H1 (cell line): ENCODE data around the gene UPK3BL2. TPM values are rescaled to one million over a fixed set of nuclear protein-coding genes. Genes with fewer than 3 reads are reported as not detected.
"Not testable (repeated sequence)": the region's sequence is repeated elsewhere in the genome, so short reads cannot be mapped to it uniquely, and the experiment has no call there.

Experiments
- CTCF ChIA-PET: fragments of 300-600 bp; sonication (Branson Sonifier 250); formaldehyde crosslinking; loops from one replicate; lab custom pipeline; 2021; ENCODE audit not compliant: partially characterized antibody; lab: Charles Lee
- POLR2A ChIA-PET: fragments of 300-600 bp; sonication (Branson Sonifier 250); formaldehyde crosslinking; loops from one replicate; lab custom pipeline; 2021; ENCODE audit warnings: inconsistent platforms; ENCODE audit not compliant: partially characterized antibody; lab: Charles Lee
- DNase-seq, 2 experiments: peaks; one replicate each; pipeline versions ENCODE4 v3.0.0 to v3.0.0-alpha.2; 2010 to 2022; ENCODE audit warnings: low spot score in 2 of 2, low read depth in 1 of 2, mixed read lengths in 1 of 2
- FAIRE-seq: peaks from 2 replicates; lab custom pipeline; 2011; peaks lifted over from hg19 to GRCh38; lab: Jason Lieb, UNC
- H2AFZ ChIP-seq: 2 replicates; pipeline ENCODE4 v1.8.1; 2012; ENCODE audit warnings: low read length, inconsistent platforms
- H2AK5ac ChIP-seq: 2 replicates; pipeline ENCODE4 v1.6.1; 2013; ENCODE audit warnings: low read depth, low read length
- H2BK120ac ChIP-seq: replicated peaks from 2 replicates; pipeline ENCODE3; 2013; ENCODE audit warnings: low read depth, low read length, inconsistent platforms
- H2BK12ac ChIP-seq: 2 replicates; pipeline ENCODE4 v1.6.1; 2013; ENCODE audit warnings: low read depth, low read length
- H2BK15ac ChIP-seq: 2 replicates; pipeline ENCODE4 v1.6.1; 2013; ENCODE audit warnings: low read length
- H2BK20ac ChIP-seq: 2 replicates; pipeline ENCODE4 v1.6.1; 2013; ENCODE audit warnings: low read length
- H2BK5ac ChIP-seq: 2 replicates; pipeline ENCODE4 v1.6.1; 2013; ENCODE audit warnings: low read depth, low read length
- H3K14ac ChIP-seq: 2 replicates; pipeline ENCODE4 v1.6.1; 2013; ENCODE audit warnings: inconsistent platforms; ENCODE audit not compliant: insufficient read length
- H3K18ac ChIP-seq: 2 replicates; pipeline ENCODE4 v1.6.1; 2013; ENCODE audit warnings: low read length; ENCODE audit errors: extremely low read depth
- H3K23ac ChIP-seq: 2 replicates; pipeline ENCODE4 v1.6.1; 2013; ENCODE audit warnings: inconsistent platforms; ENCODE audit not compliant: insufficient read length
- H3K23me2 ChIP-seq: 2 replicates; pipeline ENCODE4 v1.6.1; 2013; ENCODE audit warnings: low read depth, low read length
- H3K27ac ChIP-seq: 2 replicates; pipeline ENCODE4 v1.6.1; 2011; ENCODE audit warnings: low read depth, low read length, inconsistent platforms
- H3K27me3 ChIP-seq, 4 experiments: replicated peaks in 1 of 4; 1 replicate in 1 of 4; 2 replicates in 3 of 4; pipeline versions ENCODE4 v1.6.1 to v1.8.1; 2011 to 2013; ENCODE audit warnings: low read length in 3 of 4, mild to moderate bottlenecking in 3 of 4, inconsistent platforms in 2 of 4, mixed read lengths in 2 of 4, moderate library complexity in 1 of 4; ENCODE audit not compliant: control insufficient read depth in 3 of 4, insufficient read depth in 3 of 4; ENCODE audit errors: extremely low read depth in 1 of 4
- H3K36me3 ChIP-seq, 4 experiments: 2 replicates each; pipeline versions ENCODE4 v1.6.1 to v1.8.1; 2011 to 2013; ENCODE audit warnings: mild to moderate bottlenecking in 4 of 4, low read length in 3 of 4, moderate library complexity in 2 of 4, control low read depth in 1 of 4, inconsistent platforms in 1 of 4; ENCODE audit not compliant: insufficient read depth in 4 of 4, control insufficient read depth in 2 of 4
- H3K4ac ChIP-seq: replicated peaks from 2 replicates; pipeline ENCODE3; 2013; ENCODE audit warnings: low read length, low read depth, mixed read lengths, inconsistent platforms; ENCODE audit not compliant: insufficient read length
- H3K4me1 ChIP-seq, 4 experiments: replicated peaks in 1 of 4; 1 replicate in 1 of 4; 2 replicates in 3 of 4; pipeline versions ENCODE4 v1.6.1 to v1.8.1; 2011 to 2013; ENCODE audit warnings: low read length in 3 of 4, inconsistent platforms in 2 of 4, mixed read lengths in 1 of 4; ENCODE audit not compliant: insufficient read depth in 4 of 4, control insufficient read depth in 3 of 4
- H3K4me2 ChIP-seq, 2 experiments: 2 replicates each; pipeline versions ENCODE4 v1.6.1 to v1.8.1; 2011 to 2013; ENCODE audit warnings: low read depth in 2 of 2, low read length in 2 of 2, control low read depth in 1 of 2, inconsistent platforms in 1 of 2, mild to moderate bottlenecking in 1 of 2; ENCODE audit not compliant: insufficient read depth in 1 of 2
- H3K4me3 ChIP-seq, 4 experiments: fragments of 200-600, 300-600 bp in 1 of 4; sonication (generic), shearing (Covaris generic), sonication (Bioruptor Twin) in 1 of 4; 2 replicates each; pipeline versions ENCODE4 v1.5.1 to v1.8.1; 2011 to 2016; ENCODE audit warnings: low read length in 4 of 4, low read depth in 3 of 4, control low read depth in 2 of 4, inconsistent platforms in 2 of 4, mild to moderate bottlenecking in 2 of 4, mixed read lengths in 1 of 4, moderate library complexity in 1 of 4; ENCODE audit not compliant: insufficient read depth in 2 of 4; ENCODE audit errors: extremely low read depth in 1 of 4
- H3K56ac ChIP-seq: replicated peaks from 2 replicates; pipeline ENCODE3; 2013; ENCODE audit warnings: low read depth, mild to moderate bottlenecking, mixed read lengths, low read length, inconsistent platforms; ENCODE audit not compliant: insufficient read length
- H3K79me1 ChIP-seq: 2 replicates; pipeline ENCODE4 v1.6.1; 2013; ENCODE audit warnings: low read depth, low read length, control low read depth
- H3K79me2 ChIP-seq, 2 experiments: 2 replicates each; pipeline versions ENCODE4 v1.6.1 to v1.8.1; 2012 to 2013; ENCODE audit warnings: low read length in 2 of 2, mild to moderate bottlenecking in 2 of 2, inconsistent platforms in 1 of 2; ENCODE audit not compliant: insufficient read depth in 2 of 2, control insufficient read depth in 1 of 2
- H3K9ac ChIP-seq, 4 experiments: replicated peaks in 1 of 4; 1 replicate in 1 of 4; 2 replicates in 3 of 4; pipeline versions ENCODE4 v1.6.1 to v1.8.1; 2011 to 2013; ENCODE audit warnings: low read depth in 3 of 4, low read length in 3 of 4, control low read depth in 2 of 4, mild to moderate bottlenecking in 2 of 4, moderate library complexity in 2 of 4, inconsistent platforms in 1 of 4; ENCODE audit errors: extremely low read depth in 1 of 4
- H3K9me3 ChIP-seq, 2 experiments: 2 replicates each; pipeline versions ENCODE4 v1.6.1 to v1.8.1; 2012 to 2013; ENCODE audit warnings: mild to moderate bottlenecking in 2 of 2, moderate library complexity in 2 of 2, control low read depth in 1 of 2, inconsistent platforms in 1 of 2, low read depth in 1 of 2, low read length in 1 of 2, mixed read lengths in 1 of 2; ENCODE audit not compliant: insufficient read depth in 2 of 2
- H4K20me1 ChIP-seq, 2 experiments: replicated peaks in 1 of 2; 2 replicates each; pipeline versions ENCODE3 to v1.8.1; 2011 to 2013; ENCODE audit warnings: inconsistent platforms in 2 of 2, low read length in 2 of 2, mild to moderate bottlenecking in 1 of 2; ENCODE audit not compliant: insufficient read depth in 2 of 2, control insufficient read depth in 1 of 2
- H4K5ac ChIP-seq: 2 replicates; pipeline ENCODE4 v1.6.1; 2013; ENCODE audit warnings: low read length, low read depth, mixed read lengths, inconsistent platforms; ENCODE audit not compliant: insufficient read length
- H4K8ac ChIP-seq: 2 replicates; pipeline ENCODE4 v1.8.0; 2013; ENCODE audit warnings: mild to moderate bottlenecking, moderate library complexity, low read length, inconsistent platforms; ENCODE audit not compliant: insufficient read depth; ENCODE audit errors: extremely low read depth
- H4K91ac ChIP-seq: replicated peaks from 2 replicates; pipeline ENCODE3; 2013; ENCODE audit warnings: low read length, mixed read lengths, inconsistent platforms; ENCODE audit not compliant: insufficient read length
- WGBS, 2 experiments: shearing (Covaris generic) in 1 of 2; methylation state at CpG; one replicate each; pipeline versions ENCODE4 v1.1.6 to v1.1.7; 2013 to 2015; ENCODE audit warnings: low lambda C conversion rate in 2 of 2, mixed read lengths in 2 of 2, inconsistent platforms in 1 of 2, low coverage in 1 of 2, missing lambda C conversion rate in 1 of 2; ENCODE audit not compliant: insufficient replicate concordance in 2 of 2, insufficient coverage in 1 of 2, insufficient read length in 1 of 2; ENCODE audit errors: extremely low coverage in 1 of 2, missing lambda C conversion rate in 1 of 2; 5-methylcytosine and 5-hydroxymethylcytosine counted together
- polyA plus RNA-seq, 7 experiments: library from polyadenylated mRNA; depleted of rRNA in 3 of 7; stranded (reverse) in 5 of 7; unstranded in 2 of 7; fragments of >200 nt in 5 of 7; fragments of 200-250 nt in 2 of 7; gene quantifications; 1 replicate in 5 of 7; 2 replicates in 1 of 7; 4 replicates in 1 of 7; pipeline versions ENCODE4 v1.2.1 to v1.2.3, GENCODE V29; 2011 to 2013; ENCODE audit warnings: missing spikeins in 2 of 7, mixed read lengths in 2 of 7
- total RNA-seq: library from RNA; stranded (reverse); fragmentation: NEBNext Ultra II Directional; extraction: Animal tissue kit (Norgen Biotek cat#: 25700); gene quantifications from 2 replicates; pipeline ENCODE4 v1.2.1, GENCODE V29; 2021

The UPK3BL2 gene
- total and polyA plus RNA-seq, 2 of the 8 experiments (the other 6 are each of a cell fraction or from before 2014, with no cell fraction given), result 12.4 to 22.6 TPM

DNA sequence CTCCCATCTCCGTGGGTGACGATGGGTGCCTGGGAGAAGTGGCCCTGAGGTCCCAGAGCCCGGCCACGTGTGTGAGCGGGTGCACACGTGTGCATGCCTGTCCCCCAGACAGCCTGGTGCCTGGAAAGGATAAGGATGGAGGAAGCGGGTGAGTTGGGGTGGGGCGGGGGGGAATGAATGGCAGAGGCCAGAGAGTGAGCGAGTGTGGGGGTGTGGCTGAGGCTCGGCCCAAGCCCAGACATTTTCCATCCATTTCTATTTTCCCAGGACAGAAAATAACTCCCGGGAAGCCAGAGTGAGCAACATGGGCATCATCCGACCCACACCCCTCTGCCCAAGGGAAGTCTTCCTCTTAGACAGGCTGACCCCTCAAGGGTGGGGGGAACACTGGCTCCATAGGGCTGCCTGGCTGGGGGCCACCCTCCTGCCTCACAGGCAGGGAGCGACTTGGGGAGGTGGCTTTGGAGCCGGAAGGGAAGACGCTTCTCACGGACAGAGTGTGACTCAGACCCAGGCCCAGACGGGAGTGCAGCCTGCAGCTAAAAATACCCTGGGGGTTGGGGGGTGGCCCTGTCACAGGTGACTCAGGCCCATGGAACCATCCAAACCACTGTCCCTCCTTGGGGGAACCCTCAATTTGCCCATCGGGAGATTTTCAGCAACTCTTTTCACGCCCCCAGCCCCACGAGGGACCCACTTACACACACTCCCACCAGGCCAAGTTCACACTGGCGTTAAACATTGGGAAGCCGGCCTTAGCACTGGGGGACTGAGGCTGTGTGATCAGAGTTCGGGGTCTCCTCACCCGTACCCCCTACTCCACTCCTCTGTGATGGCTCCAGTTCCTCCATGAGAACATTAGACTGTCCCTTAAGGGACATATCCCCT, 38.0 kb downstream of the UPK3BL2 start:
- CTCF ChIA-PET, FAIRE-seq: not testable (repeated sequence)

More for the DNA sequence above, 38.0 kb downstream of the UPK3BL2 start:
- H2BK120ac ChIP-seq, H3K27ac ChIP-seq, H3K4ac ChIP-seq, H3K18ac ChIP-seq, H3K9ac ChIP-seq, H2AFZ ChIP-seq, H3K79me1 ChIP-seq, H3K14ac ChIP-seq, H2AK5ac ChIP-seq, H4K5ac ChIP-seq, H3K4me1 ChIP-seq, H3K23ac ChIP-seq, H3K79me2 ChIP-seq, H2BK15ac ChIP-seq, H3K4me3 ChIP-seq, H3K9me3 ChIP-seq, H4K20me1 ChIP-seq, H4K8ac ChIP-seq, H2BK5ac ChIP-seq, H3K23me2 ChIP-seq, H4K91ac ChIP-seq, POLR2A ChIA-PET, H3K4me2 ChIP-seq, H3K56ac ChIP-seq, H3K27me3 ChIP-seq, H3K36me3 ChIP-seq, H2BK12ac ChIP-seq, H2BK20ac ChIP-seq: not testable (repeated sequence)
- DNase-seq, result peak in 1 of 2 experiments; percentile 39
- WGBS, 2 experiments, result 89% methylated on average over 5 of the region's 24 CpGs; no CpG with 5 or more reads in 1 of the 2 experiments
